T-cell (primary cell): ENCODE results near the gene TAP2. TPM values are rescaled to one million over a fixed set of nuclear protein-coding genes. Genes with fewer than 3 reads are reported as not detected.

Experiments used
- ATAC-seq, 4 experiments: fragments of 200-7000 bp in 3 of 4; fragments of 150-1000 bp in 1 of 4; cut with Tn5 transposase; replicated peaks in 1 of 4; 1 replicate in 3 of 4; 2 replicates in 1 of 4; pipeline ENCODE4 v1.10.0; 2021; ENCODE audit warnings: moderate library complexity in 3 of 4, mild to moderate bottlenecking in 2 of 4, moderate number of reproducible peaks in 1 of 4
- CTCF ChIA-PET, 2 donors: fragments of 300-600 bp; sonication (Branson Sonifier 250); formaldehyde crosslinking; loops; one replicate each; lab custom pipeline; 2022; ENCODE audit warnings: antibody characterized with exemption in 2 of 2; lab: Charles Lee
- POLR2A ChIA-PET, 2 donors: fragments of 300-600 bp; sonication (Branson Sonifier 250); formaldehyde crosslinking; loops; one replicate each; lab custom pipeline; 2022; ENCODE audit warnings: antibody characterized with exemption in 2 of 2; lab: Charles Lee
- DNase-seq, 35 experiments: peaks; one replicate each; pipeline versions ENCODE4 v3.0.0 to v3.0.0-alpha.2; 2013 to 2023
- H3K27ac ChIP-seq: one replicate; pipeline ENCODE4 v1.5.1; 2013; ENCODE audit warnings: low read length
- H3K27me3 ChIP-seq, 2 experiments: replicated peaks in 1 of 2; 1 replicate in 1 of 2; 2 replicates in 1 of 2; pipeline versions ENCODE4 v1.6.1 to v1.7.0; 2013; ENCODE audit warnings: low read length in 1 of 2, mixed read lengths in 1 of 2; ENCODE audit not compliant: control insufficient read depth in 2 of 2, insufficient read depth in 2 of 2; ENCODE audit errors: extremely low read depth in 1 of 2
- H3K36me3 ChIP-seq, 2 donors: 1 replicate in 1 of 2; 2 replicates in 1 of 2; pipeline versions ENCODE4 v1.6.1 to v1.7.0; 2013; ENCODE audit warnings: low read length in 1 of 2; ENCODE audit not compliant: control insufficient read depth in 2 of 2, insufficient read depth in 1 of 2; ENCODE audit errors: extremely low read depth in 1 of 2
- H3K4me1 ChIP-seq, 2 experiments: 1 replicate in 1 of 2; 2 replicates in 1 of 2; pipeline versions ENCODE4 v1.6.1 to v1.7.0; 2013; ENCODE audit warnings: low read length in 2 of 2, mixed read lengths in 1 of 2; ENCODE audit not compliant: insufficient read depth in 2 of 2, control insufficient read depth in 1 of 2; ENCODE audit errors: extremely low read depth in 1 of 2
- H3K4me3 ChIP-seq, 2 donors: 1 replicate in 1 of 2; 2 replicates in 1 of 2; pipeline versions ENCODE4 v1.5.1 to v1.7.0; 2013; ENCODE audit warnings: mild to moderate bottlenecking in 2 of 2, low read length in 1 of 2, moderate library complexity in 1 of 2; ENCODE audit not compliant: control insufficient read depth in 1 of 2; ENCODE audit errors: extremely low read depth in 1 of 2
- H3K9me3 ChIP-seq: 2 replicates; pipeline ENCODE4 v1.7.0; 2013
- H3K27ac Mint-ChIP-seq, 2 donors: one replicate each; pipeline ENCODE4 v1.8.0; 2020 to 2021; ENCODE audit warnings: mild to moderate bottlenecking in 2 of 2, mixed read lengths in 2 of 2
- H3K27me3 Mint-ChIP-seq, 2 donors: one replicate each; pipeline ENCODE4 v1.8.0; 2021 to 2022; ENCODE audit warnings: mixed read lengths in 2 of 2
- H3K36me3 Mint-ChIP-seq: one replicate; pipeline ENCODE4 v1.8.0; 2021; ENCODE audit warnings: mixed read lengths
- H3K4me1 Mint-ChIP-seq, 3 donors: one replicate each; pipeline ENCODE4 v1.8.0; 2020 to 2022; ENCODE audit warnings: mixed read lengths in 3 of 3, mild to moderate bottlenecking in 1 of 3
- H3K4me3 Mint-ChIP-seq, 3 donors: one replicate each; pipeline ENCODE4 v1.8.0; 2020 to 2022; ENCODE audit warnings: mild to moderate bottlenecking in 3 of 3, mixed read lengths in 3 of 3, moderate library complexity in 3 of 3
- H3K9me3 Mint-ChIP-seq, 3 donors: one replicate each; pipeline ENCODE4 v1.8.0; 2020 to 2022; ENCODE audit warnings: mixed read lengths in 3 of 3
- WGBS: methylation state at CpG from one replicate; pipeline ENCODE4 v1.1.5; 2013; ENCODE audit warnings: missing lambda C conversion rate; ENCODE audit not compliant: insufficient coverage; 5-methylcytosine and 5-hydroxymethylcytosine counted together
- total RNA-seq, 35 experiments: library from RNA in 6 of 35; stranded (reverse) in 6 of 35; fragments of 120-200 nt in 1 of 35; gene quantifications; one replicate each; pipeline versions ENCODE4 v1.2.1 to v1.2.4 and lab custom pipeline; 2013 to 2026

Gene TAP2
- total RNA-seq, 5 donors from 2014 or later (not counting 1 experiment from before 2014, with no cell fraction given), result 116 to 147 (median 140) TPM

- DNase-seq (no peak), ATAC-seq (no peak)
- H3K4me3 Mint-ChIP-seq, result no peak overlapping the region
- CTCF ChIA-PET, result interaction anchor here (1.2 to 5.9 kb wide), 5 partner anchors 10 to 95 kb away, joined by 3 to 236 read pairs (median 7); partner anchors contain the start of genes HLA-DMA (in 1 of the 2) and TAP2 (in 1 of the 2)
- peaks cover 53 to 56% (median 54%) of the 10 kb centered on the region in 3 donors for H3K4me1 Mint-ChIP-seq
- Histone ChIP-seq H3K27me3 (no peaks in the 10 kb centered on the region), H3K27ac (peak overlapping the region; percentile 45), H3K36me3 (peaks cover 11 to 62% of the 10 kb centered on the region in 2 donors), H3K9me3 (no peaks in the 10 kb centered on the region), H3K4me1 (peaks cover 14 to 38% of the 10 kb centered on the region in 2 experiments), H3K4me3 (no peak overlapping the region)
- H3K36me3 Mint-ChIP-seq, result peaks cover 56% of the 10 kb centered on the region
- POLR2A ChIA-PET, result interaction anchor here in 1 of 2 donors (0.6 to 0.7 kb wide), 2 partner anchors 32 to 68 kb away, joined by 3 to 9 read pairs; no protein-coding TSS in a partner anchor
- H3K27ac Mint-ChIP-seq, result peak overlapping the region; percentile 81 to 83
- H3K9me3 Mint-ChIP-seq, result no peaks in the 10 kb centered on the region
- WGBS, result 93% methylated on average over 5 of the region's 5 CpGs
- no peaks in the 10 kb centered on the region for H3K27me3 Mint-ChIP-seq
Observed at GRCh38 chr6:32858194-32858593, 19.7 kb upstream of the TAP2 start.

DNA sequence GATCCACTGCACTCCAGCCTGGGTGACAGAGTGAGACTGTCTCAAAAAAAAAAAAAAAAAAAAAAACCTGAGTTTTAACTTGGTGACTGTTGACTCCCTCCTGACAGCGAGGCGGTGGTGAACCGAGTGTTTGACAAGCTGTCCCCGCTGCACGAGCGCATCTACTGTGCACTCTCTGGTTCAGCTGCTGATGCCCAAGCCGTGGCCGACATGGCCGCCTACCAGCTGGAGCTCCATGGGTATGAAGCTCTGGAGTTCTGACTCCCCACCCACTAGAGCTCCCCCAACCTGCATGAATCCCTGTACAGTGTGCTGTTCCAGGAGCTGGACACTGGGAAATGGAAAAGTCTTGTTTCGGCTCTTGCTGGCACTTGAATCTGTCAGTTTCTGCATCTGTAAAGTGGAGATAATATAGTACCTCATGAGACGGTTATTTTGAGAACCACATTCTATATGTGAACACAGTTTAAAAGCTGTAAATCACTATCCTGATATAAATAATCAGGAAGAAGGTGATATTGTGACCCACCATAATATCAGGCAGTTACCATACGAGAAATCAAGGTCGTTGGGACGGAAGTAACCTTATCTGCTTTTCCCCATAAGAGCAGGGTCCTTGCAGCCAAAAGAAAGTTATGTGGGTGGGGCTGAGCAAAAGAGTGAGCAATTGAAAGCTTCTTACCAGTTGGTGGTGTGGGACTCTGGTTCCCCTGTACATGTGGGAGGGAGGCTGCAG lies 18.8 kb upstream of the TAP2 start:
- Histone ChIP-seq H3K27me3 (no peaks in the 10 kb centered on the region), H3K4me1 (peaks cover 15 to 41% of the 10 kb centered on the region in 2 experiments), H3K4me3 (no peak overlapping the region), H3K36me3 (peaks cover 11 to 59% of the 10 kb centered on the region in 2 donors), H3K9me3 (no peaks in the 10 kb centered on the region), H3K27ac (peak overlapping the region; percentile 45)
- peaks cover 58% of the 10 kb centered on the region for H3K36me3 Mint-ChIP-seq
- ChIA-PET POLR2A (interaction anchor here in 1 of 2 donors (0.5 to 1.1 kb wide), 2 partner anchors 15 to 19 kb away, joined by 3 read pairs; partner anchors contain the start of gene TAP2), CTCF (interaction anchor here (1.2 to 5.9 kb wide), 5 partner anchors 10 to 96 kb away, joined by 3 to 236 read pairs (median 7); partner anchors contain the start of genes HLA-DMA (in 1 of the 2) and TAP2 (in 1 of the 2))
- H3K4me1 Mint-ChIP-seq, result peaks cover 53 to 62% (median 60%) of the 10 kb centered on the region in 3 donors
- no peaks in the 10 kb centered on the region for H3K9me3 Mint-ChIP-seq
- no peaks in the 10 kb centered on the region for H3K27me3 Mint-ChIP-seq
- peak overlapping the region in 2 of 3 donors; percentile 37 to 41 for H3K4me3 Mint-ChIP-seq
- ATAC-seq (no peak), DNase-seq (no peak)
- 69% methylated on average over 9 of the region's 14 CpGs for WGBS
- peak overlapping the region; percentile 81 to 83 for H3K27ac Mint-ChIP-seq

DNA sequence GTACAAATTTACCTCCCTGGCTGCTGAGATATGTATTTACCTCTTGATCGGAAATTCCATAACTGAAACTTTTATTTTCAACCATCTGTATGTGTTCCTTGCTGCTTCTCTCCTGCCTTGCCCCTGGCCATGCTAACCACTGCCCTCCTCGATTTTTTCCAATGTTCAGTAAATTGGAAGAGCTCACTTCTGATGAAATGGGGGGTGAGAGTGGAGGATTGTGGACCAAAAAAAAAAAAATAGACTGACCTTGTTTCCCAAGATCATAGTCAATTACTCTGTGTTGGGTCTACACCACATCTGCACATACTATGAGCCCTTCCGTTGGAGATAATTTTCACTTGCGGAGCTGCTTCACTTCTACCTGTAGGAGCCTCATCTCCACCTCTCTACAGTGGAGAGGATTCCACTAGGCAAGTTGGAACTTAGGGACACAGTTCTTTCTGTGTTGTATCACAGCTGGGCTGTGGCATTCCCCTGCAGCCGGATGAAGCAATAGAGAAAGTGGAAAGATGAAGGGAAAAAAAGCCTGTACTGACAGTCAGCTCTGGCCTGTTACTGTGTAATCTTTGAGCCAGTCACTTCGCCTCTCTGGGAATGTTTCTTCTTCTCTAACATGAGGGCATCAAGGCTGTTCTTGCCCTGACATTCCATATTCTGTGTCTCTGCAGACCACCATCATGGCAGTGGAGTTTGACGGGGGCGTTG lies 17.1 kb upstream of the TAP2 start:
- peaks cover 65 to 72% (median 70%) of the 10 kb centered on the region in 3 donors for H3K4me1 Mint-ChIP-seq
- Histone ChIP-seq H3K4me1 (peaks cover 28 to 52% of the 10 kb centered on the region in 2 experiments), H3K4me3 (peak overlapping the region in 1 of 2 donors; percentile 95), H3K27ac (peak overlapping the region; percentile 99), H3K36me3 (peaks cover 11 to 62% of the 10 kb centered on the region in 2 donors), H3K27me3 (no peaks in the 10 kb centered on the region), H3K9me3 (no peaks in the 10 kb centered on the region)
- WGBS, result 20% methylated on average over 1 of the region's 8 CpGs
- peak overlapping the region; percentile 98 to 99 (median 98) for H3K4me3 Mint-ChIP-seq
- no peaks in the 10 kb centered on the region for H3K9me3 Mint-ChIP-seq
- ATAC-seq, result no peak
- ChIA-PET POLR2A (interaction anchor here (0.6 to 1.4 kb wide), 7 partner anchors 11 to 854 kb away, joined by 3 to 8 read pairs (median 4); partner anchors contain the start of gene TAP2 (in 1 of the 2)), CTCF (interaction anchor here (0.6 to 5.9 kb wide), 12 partner anchors 10 to 129 kb away, joined by 3 to 236 read pairs (median 4); partner anchors contain the start of genes TAP2 (in 2 of the 2) and PSMB8 (in 1 of the 2))
- no peak for DNase-seq
- H3K36me3 Mint-ChIP-seq, result peaks cover 64% of the 10 kb centered on the region
- no peaks in the 10 kb centered on the region for H3K27me3 Mint-ChIP-seq
- peak overlapping the region; percentile 99 to 100 for H3K27ac Mint-ChIP-seq

DNA sequence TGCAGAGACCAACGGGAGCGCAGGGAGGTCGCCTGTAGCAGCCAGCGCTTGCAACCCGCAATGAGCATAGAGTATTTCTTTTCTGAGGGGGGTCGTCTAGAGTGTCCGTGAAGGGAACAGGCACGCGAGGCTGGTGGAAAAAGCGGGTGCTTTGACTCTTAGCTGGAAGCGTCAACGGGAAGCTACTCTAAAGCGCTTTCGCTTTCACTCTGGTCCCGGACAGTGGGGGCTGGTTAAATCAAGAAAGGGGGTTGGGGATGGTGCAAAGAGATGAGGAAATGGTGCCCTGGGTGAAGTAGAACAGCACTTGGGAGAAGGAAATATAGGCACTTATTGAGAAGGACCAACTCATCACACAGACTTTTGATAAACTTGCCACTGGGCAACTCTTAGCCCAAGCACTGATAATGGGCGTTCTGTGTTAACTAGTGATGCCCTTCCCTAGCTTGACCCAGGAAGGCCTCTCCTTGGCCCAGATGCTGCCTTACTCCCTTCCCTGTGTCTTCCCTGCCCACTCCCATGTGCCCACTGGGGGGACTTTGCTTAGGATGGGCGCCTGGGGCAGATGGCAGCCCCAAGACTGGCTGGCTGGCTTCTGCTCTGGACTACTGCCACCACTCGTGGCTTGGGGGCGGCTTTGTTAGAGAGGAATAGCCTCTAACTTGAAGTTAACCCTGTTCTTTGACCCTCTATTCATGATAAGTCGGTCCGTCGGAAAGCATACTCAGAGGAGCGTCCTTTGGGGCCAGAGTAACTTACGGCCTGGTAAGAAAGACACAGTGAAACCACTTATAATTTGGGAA lies 16.0 kb upstream of the TAP2 start:
- ATAC-seq (peak; percentile 25 to 33 (median 31)), DNase-seq (peak in 29 of 35 experiments; percentile 24 to 79 (median 46))
- H3K27ac Mint-ChIP-seq, result peak overlapping the region; percentile 99 to 100
- peak overlapping the region; percentile 98 to 99 (median 98) for H3K4me3 Mint-ChIP-seq
- H3K4me1 Mint-ChIP-seq, result peaks cover 70 to 80% (median 76%) of the 10 kb centered on the region in 3 donors
- peaks cover 11 to 63% of the 10 kb centered on the region in 2 donors for H3K36me3 ChIP-seq
- no peaks in the 10 kb centered on the region for H3K9me3 Mint-ChIP-seq
- CTCF ChIA-PET, result interaction anchor here (0.5 to 5.9 kb wide), 18 partner anchors 9 to 576 kb away, joined by 3 to 236 read pairs (median 4); partner anchors contain the start of genes TAP2 (in 2 of the 2), PFDN6 (in 1 of the 2), PSMB8 (in 1 of the 2) and WDR46 (in 1 of the 2)
- no peaks in the 10 kb centered on the region for H3K9me3 ChIP-seq
- H3K4me1 ChIP-seq, result peaks cover 34 to 62% of the 10 kb centered on the region in 2 experiments
- H3K36me3 Mint-ChIP-seq, result peaks cover 69% of the 10 kb centered on the region
- POLR2A ChIA-PET, result interaction anchor here (0.6 to 2.2 kb wide), 10 partner anchors 10 to 118 kb away, joined by 3 to 24 read pairs (median 5); partner anchors contain the start of gene TAP2 (in 2 of the 2)
- H3K27ac ChIP-seq, result peak overlapping the region; percentile 99
- peak overlapping the region; percentile 85 to 95 for H3K4me3 ChIP-seq
- no peaks in the 10 kb centered on the region for H3K27me3 Mint-ChIP-seq
- no peaks in the 10 kb centered on the region for H3K27me3 ChIP-seq
- WGBS, result under 1% methylated on average over 14 of the region's 24 CpGs

GRCh38 chr6:32853541-32854375 lies 15.2 kb upstream of the TAP2 start, which contains the start of the genes PSMB9 and TAP1:
Gene PSMB9, plus strand, starts transcription at chr6:32854192. Its CDS starts 38 bp downstream, at chr6:32854230.
Gene TAP1, minus strand, starts transcription at chr6:32853704. Its CDS starts 68 bp downstream, at chr6:32853636.
- Histone ChIP-seq H3K4me3 (peak within 1 kb of the TSS; percentile 85 to 95), H3K36me3 (peaks cover 14 to 61% of the 10 kb centered on the region in 2 donors), H3K27me3 (no peaks in the 10 kb centered on the region), H3K9me3 (no peaks in the 10 kb centered on the region), H3K27ac (peak within 1 kb of the TSS; percentile 99), H3K4me1 (peaks cover 34 to 68% of the 10 kb centered on the region in 2 experiments)
- under 1% methylated on average over 66 of the region's 68 CpGs for WGBS
- H3K4me1 Mint-ChIP-seq, result peaks cover 70 to 88% (median 73%) of the 10 kb centered on the region in 3 donors
- ChIA-PET POLR2A (interaction anchor here (0.6 to 2.2 kb wide), 14 partner anchors 9 to 658 kb away, joined by 3 to 24 read pairs (median 5); partner anchors contain the start of genes PSMB8 (in 2 of the 2), TAP2 (in 2 of the 2), BRD2 (in 1 of the 2) and RING1 (in 1 of the 2)), CTCF (interaction anchor here (0.5 to 5.9 kb wide), 18 partner anchors 9 to 577 kb away, joined by 3 to 236 read pairs (median 4); partner anchors contain the start of genes TAP2 (in 2 of the 2), HLA-DMA (in 1 of the 2) and PSMB8 (in 1 of the 2))
- H3K27me3 Mint-ChIP-seq, result no peaks in the 10 kb centered on the region
- H3K36me3 Mint-ChIP-seq, result peaks cover 66% of the 10 kb centered on the region
- ATAC-seq, result peak; percentile 82 to 87 (median 85)
- H3K4me3 Mint-ChIP-seq, result peak within 1 kb of the TSS; percentile 98 to 99 (median 98)
- peak within 1 kb of the TSS; percentile 99 to 100 for H3K27ac Mint-ChIP-seq
- H3K9me3 Mint-ChIP-seq, result no peaks in the 10 kb centered on the region
- peak; percentile 86 to 98 (median 95) for DNase-seq
